NCI-H2227 treated with DMSO at 0.1 percent for 48 hours (cell line): ENCODE measurements around the gene CBX4.
"Not testable (repeated sequence)": the region's sequence is repeated elsewhere in the genome, so short reads cannot be mapped to it uniquely, and the experiment has no call there.

Experiments used
- DNase-seq: peaks from one replicate; lab custom pipeline; 2025; lab: John Stamatoyannopoulos, UW

The CBX4 gene

GRCh38 chr17:79859676-79860615 lies 20.7 kb upstream of the CBX4 start:
- DNase-seq = peak; percentile 64

DNA sequence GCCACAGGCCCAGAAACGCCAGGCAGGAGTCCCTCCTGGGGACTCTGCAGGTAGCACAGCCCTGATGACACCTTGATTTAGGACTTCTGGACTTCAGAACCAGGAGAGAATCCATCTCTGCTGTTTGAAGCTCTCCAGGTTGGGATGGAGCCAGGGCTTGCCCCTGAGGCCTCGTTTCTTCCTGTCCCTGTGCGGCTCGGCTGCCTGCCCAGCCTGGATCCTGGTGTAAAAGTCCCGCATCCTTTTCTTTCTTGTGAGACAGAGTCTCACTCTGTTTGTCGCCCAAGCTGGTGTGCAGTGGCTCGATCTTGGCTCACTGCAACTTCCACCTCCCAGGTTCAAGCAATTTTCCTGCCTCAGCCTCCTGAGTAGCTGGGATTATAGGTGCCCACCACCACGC lies 17.9 kb upstream of the CBX4 start:
- DNase-seq = no peak

- no peak for DNase-seq
Observed at GRCh38 chr17:79855331-79856124, 16.3 kb upstream of the CBX4 start.

DNA sequence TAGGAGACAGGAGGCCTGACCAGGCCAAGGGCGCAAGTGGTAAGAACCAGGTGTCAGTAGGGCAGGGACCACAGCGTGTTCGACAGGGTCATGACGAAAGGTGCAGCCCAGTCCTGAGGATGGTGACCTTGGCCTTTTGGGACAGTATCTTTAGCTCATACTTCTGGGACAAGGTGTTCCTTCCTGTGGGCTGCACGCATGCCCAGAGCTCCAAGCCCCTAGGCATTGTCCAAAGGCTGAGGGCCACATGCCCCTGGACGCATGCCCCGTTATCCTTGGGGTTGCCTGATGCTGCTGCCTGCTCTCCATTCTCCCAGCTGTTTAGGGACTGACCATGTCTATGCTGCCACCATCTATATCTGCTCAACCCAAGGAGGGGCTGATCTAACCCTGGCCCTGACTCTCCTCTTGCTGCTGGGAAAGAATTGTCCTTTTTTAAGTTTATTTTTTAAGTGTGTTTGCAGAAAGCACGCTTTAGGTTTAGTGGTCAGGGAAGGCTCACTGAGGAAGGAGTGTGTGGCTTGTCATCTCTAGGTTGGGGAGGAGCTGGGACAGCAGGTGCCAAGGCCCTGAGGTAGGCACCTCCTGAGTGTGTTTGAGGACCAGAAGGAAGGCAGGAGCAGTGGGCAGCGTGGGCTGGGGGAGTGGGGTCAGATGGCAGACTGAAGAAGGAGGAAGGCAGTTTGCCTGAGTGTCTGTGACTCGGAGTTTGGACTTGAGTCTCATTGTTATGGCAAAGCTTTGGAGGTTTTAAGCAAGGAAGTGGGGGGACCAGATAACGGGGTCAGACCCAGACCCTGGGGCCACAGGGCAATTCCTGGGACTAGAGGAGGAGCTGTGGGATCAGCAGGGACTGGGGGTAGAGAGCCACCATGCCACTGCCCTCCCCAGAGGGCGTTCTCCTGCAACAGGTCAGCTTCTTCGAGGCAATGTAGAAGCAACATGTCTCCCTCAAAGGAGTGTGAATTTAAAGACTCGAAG lies 15.1 kb upstream of the CBX4 start:
- no peak for DNase-seq

- DNase-seq = not testable (repeated sequence)
Observed at GRCh38 chr17:79853168-79853567, 13.9 kb upstream of the CBX4 start.

GRCh38 chr17:79852748-79853147 lies 13.5 kb upstream of the CBX4 start:
- no peak for DNase-seq

GRCh38 chr17:79851461-79851817 lies 12.2 kb upstream of the CBX4 start:
- DNase-seq = no peak

DNA sequence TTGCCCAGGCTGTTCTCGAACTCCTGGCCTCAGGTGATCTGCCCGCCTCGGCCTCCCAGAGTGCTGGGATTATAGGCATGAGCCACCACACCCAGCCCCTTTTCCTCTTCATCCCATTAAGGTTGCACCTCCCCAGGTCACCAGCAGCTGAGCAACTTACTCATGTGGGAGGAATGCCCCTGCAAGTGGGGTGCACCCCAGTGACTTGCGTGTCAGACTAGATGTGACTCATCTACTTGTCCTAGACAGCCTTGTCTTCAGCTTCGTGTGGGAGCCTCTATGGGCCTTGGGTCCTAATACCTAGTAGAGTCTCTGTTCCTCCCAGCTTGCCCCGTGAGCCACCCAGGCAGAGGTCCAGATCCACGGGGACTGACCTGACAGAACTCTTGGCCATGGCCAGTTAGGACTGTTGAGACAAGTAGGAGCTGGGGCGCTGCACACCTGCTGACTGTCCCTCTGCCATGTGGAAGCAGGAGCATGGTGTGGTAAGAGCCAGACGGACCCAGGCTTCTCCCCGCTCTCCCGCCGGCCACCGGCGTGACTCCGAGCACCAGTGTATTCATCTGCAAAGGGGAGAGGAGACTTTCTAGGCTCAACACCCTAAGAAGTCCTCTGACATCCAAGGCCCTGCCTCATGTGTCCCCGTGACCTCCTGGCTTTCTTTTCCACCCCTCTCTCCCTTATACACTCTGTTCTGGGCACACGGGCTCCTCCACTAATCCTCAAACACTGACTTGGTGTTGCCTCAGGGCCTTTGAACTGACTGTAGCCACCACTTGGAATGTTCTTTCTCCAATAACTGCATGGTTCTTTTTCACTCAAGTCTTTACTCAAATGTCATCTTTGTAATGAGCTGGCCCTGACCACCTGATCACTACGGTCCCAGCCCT lies 11.6 kb upstream of the CBX4 start:
- no peak for DNase-seq

DNA sequence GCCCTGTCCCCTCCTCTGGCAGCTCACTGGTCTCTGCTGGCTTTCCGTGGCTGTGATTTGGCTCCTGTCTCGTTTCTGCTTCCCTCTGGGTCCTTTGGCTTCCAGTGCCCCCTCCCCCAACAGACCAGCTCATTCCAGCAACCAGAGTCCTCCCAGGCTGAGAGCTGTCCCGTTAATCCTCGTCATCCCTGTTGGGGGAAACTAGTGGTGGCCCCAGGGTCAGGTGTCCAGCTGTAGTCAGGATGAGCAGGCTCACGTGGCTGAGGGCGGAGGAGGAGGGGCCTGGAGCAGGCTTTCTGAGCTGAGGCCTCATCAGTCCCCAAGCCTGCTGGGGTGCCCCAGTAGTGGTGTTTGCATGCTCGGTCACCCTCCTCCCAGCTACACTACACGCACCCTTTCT lies 10.7 kb upstream of the CBX4 start:
- DNase-seq = no peak

DNA sequence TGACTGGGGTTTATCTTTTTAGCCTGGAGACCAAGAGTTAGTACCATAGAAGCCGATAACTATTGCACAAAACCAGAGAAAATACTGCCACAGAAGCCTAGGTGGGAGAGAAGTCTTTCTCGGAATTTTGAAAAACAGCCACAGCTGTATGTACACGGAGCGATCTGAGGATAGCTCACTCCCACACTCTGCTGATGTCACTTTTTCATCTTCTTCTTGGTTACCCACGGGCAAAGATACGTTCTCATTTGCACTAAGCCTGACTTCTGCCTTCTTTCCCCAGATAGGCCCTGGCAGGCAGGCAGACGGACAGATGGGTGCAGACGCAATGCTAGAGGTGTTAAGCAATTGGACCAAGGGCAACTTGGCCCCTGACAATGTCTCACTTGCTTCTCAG lies 9.1 kb upstream of the CBX4 start:
- DNase-seq = no peak

GRCh38 chr17:79847698-79848369 lies 8.6 kb upstream of the CBX4 start:
- DNase-seq = no peak

GRCh38 chr17:79845601-79845949 lies 6.3 kb upstream of the CBX4 start:
- no peak for DNase-seq

- peak; percentile 19 for DNase-seq
Observed at GRCh38 chr17:79844869-79845600, 5.8 kb upstream of the CBX4 start.

- peak; percentile 46 for DNase-seq
Observed at GRCh38 chr17:79843816-79844800, 4.9 kb upstream of the CBX4 start.

DNA sequence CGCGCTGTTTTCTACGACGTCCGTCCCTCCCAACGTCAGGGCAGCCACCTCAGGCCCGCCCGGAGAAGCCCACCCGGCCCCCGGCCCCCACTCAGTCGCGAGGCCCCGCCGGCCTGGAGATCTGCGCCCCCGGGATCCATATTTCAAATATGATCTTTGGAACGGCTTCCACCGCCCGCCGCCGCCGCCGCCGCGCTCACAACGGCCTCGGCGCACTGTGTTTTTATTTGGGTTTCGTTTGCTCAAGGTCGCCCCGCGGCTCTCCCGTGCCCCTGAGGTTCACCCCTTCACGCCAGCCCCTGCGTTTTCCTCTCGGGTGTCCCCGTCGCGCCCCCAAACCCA lies 4.2 kb upstream of the CBX4 start:
- no peak for DNase-seq

DNA sequence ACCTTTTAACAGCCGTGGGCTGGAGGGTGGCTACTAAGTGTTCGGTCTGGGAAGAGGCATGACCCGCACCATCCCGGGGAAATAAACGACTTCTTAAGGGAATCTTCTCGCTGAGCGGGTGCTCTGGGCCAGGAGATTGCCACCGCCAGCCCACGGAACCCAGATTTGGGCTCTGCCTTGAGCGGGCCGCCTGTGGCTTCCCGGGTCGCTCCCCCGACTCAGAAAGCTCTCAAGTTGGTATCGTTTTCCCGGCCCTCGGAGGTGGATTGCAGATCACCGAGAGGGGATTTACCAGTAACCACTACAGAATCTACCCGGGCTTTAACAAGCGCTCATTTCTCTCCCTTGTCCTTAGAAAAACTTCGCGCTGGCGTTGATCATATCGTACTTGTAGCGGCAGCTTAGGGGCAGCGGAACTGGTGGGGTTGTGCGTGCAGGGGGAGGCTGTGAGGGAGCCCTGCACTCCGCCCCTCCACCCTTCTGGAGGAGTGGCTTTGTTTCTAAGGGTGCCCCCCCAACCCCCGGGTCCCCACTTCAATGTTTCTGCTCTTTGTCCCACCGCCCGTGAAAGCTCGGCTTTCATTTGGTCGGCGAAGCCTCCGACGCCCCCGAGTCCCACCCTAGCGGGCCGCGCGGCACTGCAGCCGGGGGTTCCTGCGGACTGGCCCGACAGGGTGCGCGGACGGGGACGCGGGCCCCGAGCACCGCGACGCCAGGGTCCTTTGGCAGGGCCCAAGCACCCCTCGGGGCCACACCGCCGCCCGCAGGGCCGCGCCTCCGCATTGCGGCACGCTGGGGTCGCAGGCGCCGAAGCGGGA lies 3.6 kb upstream of the CBX4 start:
- DNase-seq = no peak

- DNase-seq = no peak
Observed at GRCh38 chr17:79842136-79842655, 3.0 kb upstream of the CBX4 start.
